ENCODE data around the gene FCRL5. TPM values are rescaled to one million over a fixed set of nuclear protein-coding genes. Genes with fewer than 3 reads are reported as not detected.

The FCRL5 gene
- total RNA-seq, 2 donors from 2014 or later = 1.1 TPM; not detected in 1

DNA sequence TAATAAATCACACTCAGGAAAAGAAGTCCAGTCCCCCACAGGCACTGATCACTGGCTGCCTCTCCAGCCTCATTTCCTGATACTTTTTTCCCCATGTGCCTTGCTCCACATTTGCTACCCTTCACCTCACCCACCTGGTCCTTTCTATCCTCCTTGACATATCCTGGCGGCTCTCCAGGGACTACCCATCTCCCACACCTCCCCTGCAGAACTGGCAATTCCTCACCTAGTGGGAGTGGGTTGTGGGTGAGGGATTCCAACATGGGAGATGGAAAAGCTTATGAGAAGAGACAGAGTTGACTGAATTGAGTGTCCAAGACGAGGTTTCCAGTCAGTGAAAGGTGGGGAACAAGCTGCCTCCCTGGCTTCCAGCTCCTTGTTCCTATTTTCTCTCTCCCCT, 69.6 kb downstream of the FCRL5 start:
- Histone ChIP-seq H3K27me3 (ENCODE audit: control insufficient read depth, insufficient read depth, low read length, poor library complexity, severe bottlenecking) (no peaks in the 10 kb centered on the region), H3K9me3 (ENCODE audit: control insufficient read depth, low read length) (peaks cover 21% of the 10 kb centered on the region), H3K27ac (ENCODE audit: low read depth, low read length) (no peak overlapping the region), H3K9ac (ENCODE audit: extremely low read depth, low read length, poor library complexity, severe bottlenecking) (no peak overlapping the region), H3K4me3 (ENCODE audit: low read length) (no peak overlapping the region), H3K36me3 (ENCODE audit: control insufficient read depth, insufficient read depth, low read length) (no peaks in the 10 kb centered on the region), H3K4me1 (ENCODE audit: control insufficient read depth, insufficient read depth, low read length) (peaks cover 8% of the 10 kb centered on the region)
- Mint-ChIP-seq H3K4me1 (peaks cover 16% of the 10 kb centered on the region), H3K36me3 (ENCODE audit: low read depth) (no peaks in the 10 kb centered on the region), H3K27ac (no peak overlapping the region), H3K9me3 (peaks cover 12% of the 10 kb centered on the region), H3K27me3 (ENCODE audit: insufficient read depth) (no peaks in the 10 kb centered on the region), H3K4me3 (no peak overlapping the region)
- TF ChIP-seq, protein P1, sequence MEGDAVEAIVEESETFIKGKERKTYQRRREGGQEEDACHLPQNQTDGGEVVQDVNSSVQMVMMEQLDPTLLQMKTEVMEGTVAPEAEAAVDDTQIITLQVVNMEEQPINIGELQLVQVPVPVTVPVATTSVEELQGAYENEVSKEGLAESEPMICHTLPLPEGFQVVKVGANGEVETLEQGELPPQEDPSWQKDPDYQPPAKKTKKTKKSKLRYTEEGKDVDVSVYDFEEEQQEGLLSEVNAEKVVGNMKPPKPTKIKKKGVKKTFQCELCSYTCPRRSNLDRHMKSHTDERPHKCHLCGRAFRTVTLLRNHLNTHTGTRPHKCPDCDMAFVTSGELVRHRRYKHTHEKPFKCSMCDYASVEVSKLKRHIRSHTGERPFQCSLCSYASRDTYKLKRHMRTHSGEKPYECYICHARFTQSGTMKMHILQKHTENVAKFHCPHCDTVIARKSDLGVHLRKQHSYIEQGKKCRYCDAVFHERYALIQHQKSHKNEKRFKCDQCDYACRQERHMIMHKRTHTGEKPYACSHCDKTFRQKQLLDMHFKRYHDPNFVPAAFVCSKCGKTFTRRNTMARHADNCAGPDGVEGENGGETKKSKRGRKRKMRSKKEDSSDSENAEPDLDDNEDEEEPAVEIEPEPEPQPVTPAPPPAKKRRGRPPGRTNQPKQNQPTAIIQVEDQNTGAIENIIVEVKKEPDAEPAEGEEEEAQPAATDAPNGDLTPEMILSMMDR (conservative IDR thresholded peaks at IDR 0.05) = no peak
- 86 to 89% methylated on average over 1 to 2 of the region's 2 CpGs for WGBS, 2 experiments (ENCODE audit: insufficient coverage in 1 of 2, insufficient read length in 1 of 2)
- DNase-seq = no peak

DNA sequence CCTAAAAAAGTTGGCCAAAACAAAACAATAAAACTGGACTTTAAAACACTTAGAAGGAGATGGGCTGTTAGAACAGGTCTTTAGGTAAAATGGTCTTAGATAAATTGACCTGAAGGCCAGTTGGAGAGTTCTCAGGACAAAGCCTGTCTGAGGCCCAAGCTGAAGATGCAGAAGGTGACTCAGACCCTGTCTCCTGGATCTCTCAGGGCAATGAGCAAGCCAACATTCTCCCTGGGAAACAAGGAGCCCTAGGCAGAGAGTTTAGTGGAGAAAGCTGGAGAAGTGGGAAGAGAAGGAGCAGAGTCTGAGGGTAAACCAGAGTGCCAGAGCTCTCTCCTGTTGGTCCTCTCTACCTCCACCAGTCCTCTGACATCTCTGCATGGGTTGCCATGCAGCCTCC, 70.1 kb downstream of the FCRL5 start:
- H3K36me3 ChIP-seq (ENCODE audit: control insufficient read depth, insufficient read depth, low read length) = no peaks in the 10 kb centered on the region
- H3K9me3 ChIP-seq (ENCODE audit: control insufficient read depth, low read length) = peaks cover 22% of the 10 kb centered on the region
- Mint-ChIP-seq H3K4me3 (no peak overlapping the region), H3K9me3 (peaks cover 16% of the 10 kb centered on the region), H3K27me3 (ENCODE audit: insufficient read depth) (no peaks in the 10 kb centered on the region), H3K36me3 (ENCODE audit: low read depth) (no peaks in the 10 kb centered on the region), H3K4me1 (peaks cover 16% of the 10 kb centered on the region), H3K27ac (no peak overlapping the region)
- no peaks in the 10 kb centered on the region for H3K27me3 ChIP-seq (ENCODE audit: control insufficient read depth, insufficient read depth, low read length, poor library complexity, severe bottlenecking)
- H3K4me3 ChIP-seq (ENCODE audit: low read length) = no peak overlapping the region
- DNase-seq = no peak
- no peak overlapping the region for H3K27ac ChIP-seq (ENCODE audit: low read depth, low read length)
- H3K9ac ChIP-seq (ENCODE audit: extremely low read depth, low read length, poor library complexity, severe bottlenecking) = no peak overlapping the region
- TF ChIP-seq, protein P1 (conservative IDR thresholded peaks at IDR 0.05) = no peak
- peaks cover 8% of the 10 kb centered on the region for H3K4me1 ChIP-seq (ENCODE audit: control insufficient read depth, insufficient read depth, low read length)

DNA sequence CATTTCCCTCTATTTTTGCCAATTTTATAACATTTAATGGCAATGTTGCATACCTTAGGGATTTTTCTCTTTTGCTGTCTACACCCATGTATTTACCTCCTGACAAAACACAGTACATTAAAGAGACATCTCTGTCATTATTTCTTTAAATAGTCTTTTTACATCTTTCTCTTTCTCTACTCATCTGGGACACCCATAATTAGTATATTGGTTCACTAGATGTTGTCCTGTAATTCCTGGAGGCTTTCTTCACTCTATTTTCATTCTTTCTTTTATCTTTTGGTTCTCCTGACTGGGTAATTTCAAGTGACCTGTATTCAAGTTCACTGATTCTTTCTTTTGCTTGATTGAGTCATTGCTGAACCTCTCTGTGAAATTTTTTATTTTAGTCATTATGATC, 74.3 kb downstream of the FCRL5 start:
- Mint-ChIP-seq H3K9me3 (peaks cover 36% of the 10 kb centered on the region), H3K27me3 (ENCODE audit: insufficient read depth) (no peaks in the 10 kb centered on the region), H3K4me1 (peaks cover 8% of the 10 kb centered on the region), H3K27ac (no peak overlapping the region), H3K36me3 (ENCODE audit: low read depth) (no peaks in the 10 kb centered on the region), H3K4me3 (no peak overlapping the region)
- Histone ChIP-seq H3K4me3 (ENCODE audit: low read length) (no peak overlapping the region), H3K4me1 (ENCODE audit: control insufficient read depth, insufficient read depth, low read length) (no peaks in the 10 kb centered on the region), H3K27me3 (ENCODE audit: control insufficient read depth, insufficient read depth, low read length, poor library complexity, severe bottlenecking) (no peaks in the 10 kb centered on the region), H3K36me3 (ENCODE audit: control insufficient read depth, insufficient read depth, low read length) (no peaks in the 10 kb centered on the region), H3K9me3 (ENCODE audit: control insufficient read depth, low read length) (peaks cover 39% of the 10 kb centered on the region), H3K27ac (ENCODE audit: low read depth, low read length) (no peak overlapping the region), H3K9ac (ENCODE audit: extremely low read depth, low read length, poor library complexity, severe bottlenecking) (no peak overlapping the region)
- TF ChIP-seq, protein P1 (conservative IDR thresholded peaks at IDR 0.05) = no peak
- no peak for DNase-seq
